ENCODE data around the gene ZMYND8. TPM values are rescaled to one million over a fixed set of nuclear protein-coding genes. Genes with fewer than 3 reads are reported as not detected.

ZMYND8 gene
- total and polyA plus RNA-seq, 3 donors from 2014 or later = 30.4 to 102 (median 87.2) TPM

- H3K9me3 ChIP-seq = no peaks in the 10 kb centered on the region
- no peaks in the 10 kb centered on the region for H3K36me3 ChIP-seq (ENCODE audit: low read depth, missing control alignments)
- H3K4me1 ChIP-seq = no peaks in the 10 kb centered on the region
- TF ChIP-seq CTCF (IDR thresholded peaks at IDR 0.05) (no peak), POLR2A (IDR thresholded peaks at IDR 0.05) (no peak)
- no peak overlapping the region for H3K27ac ChIP-seq
- intact Hi-C loops (cut with DNase I; ENCODE audit: low total_unique reads) = no loop called here
- no peak overlapping the region for H3K4me3 ChIP-seq
- no peaks in the 10 kb centered on the region for H3K27me3 ChIP-seq
- WGBS, 2 donors = 49 to 56% methylated on average over 6 of the region's 6 CpGs
- no peak for DNase-seq
Observed at GRCh38 chr20:47175493-47175892, 181.0 kb downstream of the ZMYND8 start.

- Histone ChIP-seq H3K36me3 (ENCODE audit: low read depth, missing control alignments) (no peaks in the 10 kb centered on the region), H3K27me3 (no peaks in the 10 kb centered on the region), H3K4me1 (no peaks in the 10 kb centered on the region), H3K27ac (no peak overlapping the region), H3K4me3 (no peak overlapping the region), H3K9me3 (no peaks in the 10 kb centered on the region)
- intact Hi-C loops (cut with DNase I; ENCODE audit: low total_unique reads) = no loop called here
- 90% methylated on average over 16 to 21 of the region's 21 CpGs for WGBS, 2 donors
- TF ChIP-seq POLR2A (IDR thresholded peaks at IDR 0.05) (no peak), CTCF (IDR thresholded peaks at IDR 0.05) (no peak)
- no peak for DNase-seq
Observed at GRCh38 chr20:47174456-47175243, 181.8 kb downstream of the ZMYND8 start.

- Histone ChIP-seq H3K27me3 (no peaks in the 10 kb centered on the region), H3K36me3 (ENCODE audit: low read depth, missing control alignments) (no peaks in the 10 kb centered on the region), H3K4me1 (no peaks in the 10 kb centered on the region), H3K27ac (no peak overlapping the region), H3K4me3 (no peak overlapping the region), H3K9me3 (no peaks in the 10 kb centered on the region)
- intact Hi-C loops (cut with DNase I; ENCODE audit: low total_unique reads) = no loop called here
- TF ChIP-seq CTCF (IDR thresholded peaks at IDR 0.05) (no peak), POLR2A (IDR thresholded peaks at IDR 0.05) (no peak)
- DNase-seq = no peak
- WGBS, 2 donors = 96 to 100% methylated on average over 2 to 6 of the region's 6 CpGs
Observed at GRCh38 chr20:47173596-47174216, 182.8 kb downstream of the ZMYND8 start.

GRCh38 chr20:47172579-47172978, 183.9 kb downstream of the ZMYND8 start:
- Histone ChIP-seq H3K4me3 (no peak overlapping the region), H3K4me1 (no peaks in the 10 kb centered on the region), H3K27me3 (no peaks in the 10 kb centered on the region), H3K9me3 (no peaks in the 10 kb centered on the region), H3K27ac (no peak overlapping the region), H3K36me3 (ENCODE audit: low read depth, missing control alignments) (no peaks in the 10 kb centered on the region)
- no peak for DNase-seq
- intact Hi-C loops (cut with DNase I; ENCODE audit: low total_unique reads) = no loop called here
- WGBS, 2 donors = 90 to 92% methylated on average over 16 of the region's 16 CpGs
- no peak for TF ChIP-seq CTCF (IDR thresholded peaks at IDR 0.05)
- no peak for TF ChIP-seq POLR2A (IDR thresholded peaks at IDR 0.05)

Data from testis (tissue), 3 donors.